ENCODE measurements around the gene ACSM6. TPM values are rescaled to one million over a fixed set of nuclear protein-coding genes. Genes with fewer than 3 reads are reported as not detected.
"Not testable (repeated sequence)": the region's sequence is repeated elsewhere in the genome, so short reads cannot be mapped to it uniquely, and the experiment has no call there.

Gene ACSM6
- total RNA-seq, 1 donor from 2014 or later: not detected

- DNase-seq (ENCODE audit: low read depth in 2 of 2): peak in 1 of 2 donors; percentile 70
Observed at GRCh38 chr10:95214793-95215192, 20.8 kb downstream of the ACSM6 start.

GRCh38 chr10:95217476-95217875 is 23.4 kb downstream of the ACSM6 start:
- DNase-seq (ENCODE audit: low read depth in 2 of 2): no peak

GRCh38 chr10:95220539-95220938 is 26.5 kb downstream of the ACSM6 start:
- DNase-seq (ENCODE audit: low read depth in 2 of 2): no peak

GRCh38 chr10:95221124-95221523 is 27.1 kb downstream of the ACSM6 start:
- DNase-seq (ENCODE audit: low read depth in 2 of 2): no peak

GRCh38 chr10:95225136-95225535 is 31.1 kb downstream of the ACSM6 start:
- no peak for DNase-seq (ENCODE audit: low read depth in 2 of 2)

GRCh38 chr10:95228934-95229723 is 35.1 kb downstream of the ACSM6 start:
- DNase-seq (ENCODE audit: low read depth in 2 of 2): not testable (repeated sequence)

- peak in 1 of 2 donors; percentile 93 for DNase-seq (ENCODE audit: low read depth in 2 of 2)
Observed at GRCh38 chr10:95229724-95230627, 35.9 kb downstream of the ACSM6 start.

GRCh38 chr10:95230677-95231586 is 36.9 kb downstream of the ACSM6 start:
- DNase-seq (ENCODE audit: low read depth in 2 of 2): peak in 1 of 2 donors; percentile 70

GRCh38 chr10:95233377-95234034 is 39.5 kb downstream of the ACSM6 start:
- no peak for DNase-seq (ENCODE audit: low read depth in 2 of 2)

GRCh38 chr10:95234951-95235350 is 40.9 kb downstream of the ACSM6 start:
- DNase-seq (ENCODE audit: low read depth in 2 of 2): no peak

- no peak for DNase-seq (ENCODE audit: low read depth in 2 of 2)
Observed at GRCh38 chr10:95235676-95236067, 41.6 kb downstream of the ACSM6 start.

GRCh38 chr10:95236068-95236903 is 42.2 kb downstream of the ACSM6 start:
- DNase-seq (ENCODE audit: low read depth in 2 of 2): peak in 1 of 2 donors; percentile 59

- no peak for DNase-seq (ENCODE audit: low read depth in 2 of 2)
Observed at GRCh38 chr10:95237376-95238170, 43.5 kb downstream of the ACSM6 start.

GRCh38 chr10:95240096-95240495 is 46.1 kb downstream of the ACSM6 start:
- DNase-seq (ENCODE audit: low read depth in 2 of 2): not testable (repeated sequence)

- no peak for DNase-seq (ENCODE audit: low read depth in 2 of 2)
Observed at GRCh38 chr10:95240811-95241210, 46.8 kb downstream of the ACSM6 start.

GRCh38 chr10:95241533-95241932 is 47.5 kb downstream of the ACSM6 start:
- DNase-seq (ENCODE audit: low read depth in 2 of 2): no peak

- peak; percentile 54 to 62 for DNase-seq (ENCODE audit: low read depth in 2 of 2)
Observed at GRCh38 chr10:95242581-95243317, 48.7 kb downstream of the ACSM6 start.

GRCh38 chr10:95243318-95243617 is 49.2 kb downstream of the ACSM6 start:
- no peak for DNase-seq (ENCODE audit: low read depth in 2 of 2)

GRCh38 chr10:95244152-95244551 is 50.1 kb downstream of the ACSM6 start:
- no peak for DNase-seq (ENCODE audit: low read depth in 2 of 2)

Data from lung microvascular endothelial cell (primary cell).